ENCODE data around the gene ULK4.

The ULK4 gene

DNA sequence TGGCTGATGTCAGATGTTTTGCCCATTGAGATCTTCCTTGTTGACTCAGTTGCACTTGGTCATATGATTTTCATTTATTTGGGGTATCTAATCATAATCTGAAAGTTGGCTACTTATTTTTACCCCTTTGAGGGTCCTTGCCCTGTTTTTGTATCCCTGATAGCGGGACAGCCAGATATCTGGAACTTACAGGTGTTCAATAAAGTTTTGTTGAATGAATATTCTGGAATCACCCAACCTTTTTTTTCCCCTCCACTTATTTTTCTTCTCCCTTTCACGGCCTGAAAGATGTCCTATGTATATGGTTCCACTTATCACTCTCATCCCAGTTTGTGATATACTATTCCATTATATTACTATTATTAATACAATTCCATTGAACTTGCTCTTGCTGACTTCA is 749.8 kb downstream of the ULK4 start:
- TF ChIP-seq, protein P1, sequence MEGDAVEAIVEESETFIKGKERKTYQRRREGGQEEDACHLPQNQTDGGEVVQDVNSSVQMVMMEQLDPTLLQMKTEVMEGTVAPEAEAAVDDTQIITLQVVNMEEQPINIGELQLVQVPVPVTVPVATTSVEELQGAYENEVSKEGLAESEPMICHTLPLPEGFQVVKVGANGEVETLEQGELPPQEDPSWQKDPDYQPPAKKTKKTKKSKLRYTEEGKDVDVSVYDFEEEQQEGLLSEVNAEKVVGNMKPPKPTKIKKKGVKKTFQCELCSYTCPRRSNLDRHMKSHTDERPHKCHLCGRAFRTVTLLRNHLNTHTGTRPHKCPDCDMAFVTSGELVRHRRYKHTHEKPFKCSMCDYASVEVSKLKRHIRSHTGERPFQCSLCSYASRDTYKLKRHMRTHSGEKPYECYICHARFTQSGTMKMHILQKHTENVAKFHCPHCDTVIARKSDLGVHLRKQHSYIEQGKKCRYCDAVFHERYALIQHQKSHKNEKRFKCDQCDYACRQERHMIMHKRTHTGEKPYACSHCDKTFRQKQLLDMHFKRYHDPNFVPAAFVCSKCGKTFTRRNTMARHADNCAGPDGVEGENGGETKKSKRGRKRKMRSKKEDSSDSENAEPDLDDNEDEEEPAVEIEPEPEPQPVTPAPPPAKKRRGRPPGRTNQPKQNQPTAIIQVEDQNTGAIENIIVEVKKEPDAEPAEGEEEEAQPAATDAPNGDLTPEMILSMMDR (IDR thresholded peaks at IDR 0.05) = no peak

GRCh38 chr3:41210966-41211365 is 750.9 kb downstream of the ULK4 start:
- TF ChIP-seq, protein P1 (IDR thresholded peaks at IDR 0.05) = no peak

GRCh38 chr3:41209646-41210045 is 752.3 kb downstream of the ULK4 start:
- TF ChIP-seq, protein P1 (IDR thresholded peaks at IDR 0.05) = no peak

- TF ChIP-seq, protein P1 (IDR thresholded peaks at IDR 0.05) = no peak
These were observed 753.2 kb downstream of the ULK4 start for GRCh38 chr3:41208507-41209220.

DNA sequence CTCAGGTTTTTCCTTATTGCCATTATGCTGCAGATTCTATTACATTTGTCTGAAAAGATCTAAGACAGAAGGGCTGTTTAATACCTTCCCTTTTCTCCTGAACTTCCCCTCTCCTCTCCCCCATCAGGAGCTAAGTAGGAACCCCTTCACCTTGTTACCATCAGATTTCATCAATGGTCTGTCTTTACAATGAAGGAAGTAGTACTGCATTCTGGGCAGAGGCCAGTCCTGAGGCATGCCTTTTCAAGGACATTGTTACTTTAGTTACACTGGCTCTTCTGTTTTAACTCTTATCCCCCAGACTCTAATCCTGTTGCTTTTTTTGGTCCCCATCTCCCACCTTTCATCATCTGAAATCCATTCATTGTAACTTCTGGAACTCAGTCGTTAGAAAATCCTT is 754.5 kb downstream of the ULK4 start:
- TF ChIP-seq, protein P1 (IDR thresholded peaks at IDR 0.05) = no peak

- TF ChIP-seq, protein P1 (IDR thresholded peaks at IDR 0.05) = no peak
These were observed 756.3 kb downstream of the ULK4 start for GRCh38 chr3:41205591-41205990.

GRCh38 chr3:41204369-41204768 is 757.5 kb downstream of the ULK4 start:
- TF ChIP-seq, protein P1 (IDR thresholded peaks at IDR 0.05) = no peak
